IMR-90 (cell line): ENCODE data around the gene PBX3. TPM values are rescaled to one million over a fixed set of nuclear protein-coding genes. Genes with fewer than 3 reads are reported as not detected.

Experiments used
- ATAC-seq: fragments of 200-7000 bp; cut with Tn5 transposase; 2 replicates; pipeline ENCODE4 v1.9.1; 2020; ENCODE audit warnings: low read depth, mild to moderate bottlenecking, moderate library complexity
- BruUV-seq: library from RNA; stranded (reverse); fragments of 400-500 nt; replicated peaks from 2 replicates; lab custom pipeline; 2021; lab: Mats Ljungman, UMichigan
- CTCF ChIA-PET: fragments of 300-600 bp; formaldehyde crosslinking; extraction: SDS; loops from one replicate; lab custom pipeline; 2021; ENCODE audit warnings: antibody characterized with exemption; lab: Yijun Ruan, JAX
- POLR2A ChIA-PET: fragments of 300-600 bp; sonication (Branson Sonifier 250); formaldehyde crosslinking; loops from one replicate; lab custom pipeline; 2022; ENCODE audit warnings: antibody characterized with exemption; ENCODE audit not compliant: unreplicated experiment; lab: Charles Lee
- DNase-seq: peaks from one replicate; pipeline ENCODE4 v3.0.0; 2013
- H2AFZ ChIP-seq: replicated peaks from 2 replicates; pipeline ENCODE3; 2013; ENCODE audit warnings: low read length, mild to moderate bottlenecking; ENCODE audit not compliant: poor library complexity
- H2AK5ac ChIP-seq: 2 replicates; pipeline ENCODE4 v1.6.1; 2013; ENCODE audit warnings: low read depth, low read length, inconsistent platforms
- H2AK9ac ChIP-seq: replicated peaks from 2 replicates; pipeline ENCODE3; 2013; ENCODE audit warnings: mild to moderate bottlenecking, low read depth, low read length, moderate library complexity; ENCODE audit not compliant: poor library complexity
- H2BK120ac ChIP-seq: 2 replicates; pipeline ENCODE4 v1.6.1; 2013; ENCODE audit warnings: low read depth, low read length, inconsistent platforms
- H2BK15ac ChIP-seq: 3 replicates; pipeline ENCODE4 v1.6.1; 2013; ENCODE audit warnings: low read depth, low read length, inconsistent platforms
- H2BK20ac ChIP-seq: 2 replicates; pipeline ENCODE4 v1.6.1; 2013; ENCODE audit warnings: low read depth, mild to moderate bottlenecking, inconsistent platforms, low read length, moderate library complexity
- H2BK5ac ChIP-seq: 2 replicates; pipeline ENCODE4 v1.6.1; 2013; ENCODE audit warnings: mild to moderate bottlenecking, low read depth, low read length, inconsistent platforms; ENCODE audit not compliant: poor library complexity, severe bottlenecking
- H3K14ac ChIP-seq: replicated peaks from 2 replicates; pipeline ENCODE4 v1.6.1; 2013; ENCODE audit warnings: low read depth, low read length, inconsistent platforms
- H3K18ac ChIP-seq: 2 replicates; pipeline ENCODE4 v1.6.1; 2013; ENCODE audit warnings: low read depth, low read length, control low read depth
- H3K23ac ChIP-seq: 2 replicates; pipeline ENCODE4 v1.6.1; 2013; ENCODE audit warnings: low read depth, low read length, inconsistent platforms
- H3K27ac ChIP-seq: 2 replicates; pipeline ENCODE4 v1.5.1; 2013; ENCODE audit warnings: mild to moderate bottlenecking, control low read depth, low read length; ENCODE audit not compliant: insufficient read depth
- H3K27me3 ChIP-seq: 2 replicates; pipeline ENCODE4 v1.6.1; 2013; ENCODE audit warnings: low read length; ENCODE audit not compliant: control insufficient read depth, insufficient read depth
- H3K36me3 ChIP-seq: 2 replicates; pipeline ENCODE4 v1.6.1; 2013; ENCODE audit warnings: low read length, mixed read lengths; ENCODE audit not compliant: control insufficient read depth, insufficient read depth
- H3K4ac ChIP-seq: 2 replicates; pipeline ENCODE4 v1.6.1; 2013; ENCODE audit warnings: low read depth, low read length, inconsistent platforms
- H3K4me1 ChIP-seq: 2 replicates; pipeline ENCODE4 v1.6.1; 2013; ENCODE audit warnings: low read length, mixed read lengths; ENCODE audit not compliant: control insufficient read depth, insufficient read depth
- H3K4me2 ChIP-seq: 2 replicates; pipeline ENCODE4 v1.6.1; 2013; ENCODE audit warnings: low read depth, mild to moderate bottlenecking, control low read depth, low read length, moderate library complexity
- H3K4me3 ChIP-seq: 2 replicates; pipeline ENCODE4 v1.5.1; 2013; ENCODE audit warnings: low read depth, mild to moderate bottlenecking, control low read depth, low read length, moderate library complexity; ENCODE audit not compliant: insufficient read depth
- H3K56ac ChIP-seq: 2 replicates; pipeline ENCODE4 v1.6.1; 2013; ENCODE audit warnings: low read length, inconsistent platforms; ENCODE audit not compliant: insufficient read depth; ENCODE audit errors: extremely low read depth
- H3K79me1 ChIP-seq, 2 experiments: 2 replicates each; pipeline ENCODE4 v1.6.1; 2013; ENCODE audit warnings: low read length in 2 of 2, inconsistent platforms in 1 of 2, low read depth in 1 of 2
- H3K9ac ChIP-seq: 2 replicates; pipeline ENCODE4 v1.6.1; 2013; ENCODE audit warnings: low read depth, low read length, control low read depth
- H3K9me1 ChIP-seq: 2 replicates; pipeline ENCODE4 v1.6.1; 2013; ENCODE audit warnings: low read length, inconsistent platforms; ENCODE audit not compliant: insufficient read depth
- H3K9me3 ChIP-seq: 2 replicates; pipeline ENCODE4 v1.6.1; 2013; ENCODE audit warnings: low read length; ENCODE audit not compliant: control insufficient read depth, insufficient read depth
- H4K20me1 ChIP-seq: 2 replicates; pipeline ENCODE4 v1.6.1; 2013; ENCODE audit warnings: low read length, inconsistent platforms; ENCODE audit not compliant: insufficient read depth
- H4K5ac ChIP-seq: 2 replicates; pipeline ENCODE4 v1.6.1; 2013; ENCODE audit warnings: mild to moderate bottlenecking, low read depth, low read length, control low read depth
- H4K8ac ChIP-seq, 2 experiments: 2 replicates each; pipeline ENCODE4 v1.6.1; 2013; ENCODE audit warnings: low read depth in 2 of 2, low read length in 2 of 2, control low read depth in 1 of 2, inconsistent platforms in 1 of 2
- H4K91ac ChIP-seq: 2 replicates; pipeline ENCODE4 v1.6.1; 2013; ENCODE audit warnings: low read depth, low read length, inconsistent platforms; ENCODE audit not compliant: insufficient read depth
- BHLHE40 ChIP-seq: fragments of 150-350 bp; IDR thresholded peaks from 2 replicates; pipeline ENCODE4 v1.6.1; 2016; ENCODE audit warnings: mild to moderate bottlenecking, low read depth, low read length
- CEBPB ChIP-seq: IDR thresholded peaks from 2 replicates; pipeline ENCODE4 v1.6.1; 2012; ENCODE audit warnings: low read depth, low read length, improper control_type of control experiment
- CHD1 ChIP-seq: IDR thresholded peaks from 2 replicates; pipeline ENCODE4 v1.6.1; 2012; ENCODE audit warnings: low read depth, low read length, improper control_type of control experiment
- MAFK ChIP-seq: IDR thresholded peaks from 2 replicates; pipeline ENCODE4 v1.6.1; 2012; ENCODE audit warnings: low read depth, low read length, improper control_type of control experiment
- MAZ ChIP-seq: IDR thresholded peaks from 2 replicates; pipeline ENCODE4 v1.6.1; 2012; ENCODE audit warnings: low read depth, mild to moderate bottlenecking, low read length, improper control_type of control experiment, moderate library complexity, borderline replicate concordance
- MXI1 ChIP-seq: IDR thresholded peaks from 2 replicates; pipeline ENCODE4 v1.6.1; 2012; ENCODE audit warnings: low read depth, mild to moderate bottlenecking, low read length, moderate library complexity, borderline replicate concordance
- NFE2L2 ChIP-seq: fragments of 150-350 bp; IDR thresholded peaks from 2 replicates; pipeline ENCODE4 v1.6.1; 2016; ENCODE audit warnings: low read depth, mild to moderate bottlenecking, low read length
- POLR2A ChIP-seq: IDR thresholded peaks from 2 replicates; pipeline ENCODE4 v1.6.1; 2012; ENCODE audit warnings: mild to moderate bottlenecking, low read depth, low read length
- RAD21 ChIP-seq: IDR thresholded peaks from 2 replicates; pipeline ENCODE4 v1.6.1; 2012; ENCODE audit warnings: low read length, improper control_type of control experiment
- RCOR1 ChIP-seq: IDR thresholded peaks from 2 replicates; pipeline ENCODE4 v1.6.1; 2012; ENCODE audit warnings: mild to moderate bottlenecking, low read length, improper control_type of control experiment; ENCODE audit not compliant: insufficient replicate concordance
- RFX5 ChIP-seq: IDR thresholded peaks from 2 replicates; pipeline ENCODE4 v1.8.0; 2012; ENCODE audit warnings: low read depth, mild to moderate bottlenecking, low read length, moderate library complexity
- SMC3 ChIP-seq: fragments of 150-350 bp; IDR thresholded peaks from 2 replicates; pipeline ENCODE4 v1.6.1; 2016; ENCODE audit warnings: low read depth, mild to moderate bottlenecking, antibody characterized with exemption, low read length, moderate library complexity
- WGBS, 2 experiments: methylation state at CpG; one replicate each; pipeline versions ENCODE4 v1.1.5 to v1.1.7; 2013; ENCODE audit warnings: missing lambda C conversion rate in 2 of 2; ENCODE audit not compliant: insufficient read length in 1 of 2; ENCODE audit errors: extremely low coverage in 2 of 2; 5-methylcytosine and 5-hydroxymethylcytosine counted together
- dilution Hi-C: fragments of 300-500 bp; cut with HindIII; formaldehyde crosslinking; loops from one replicate; pipeline ENCODE4 v1.14.3; 2018; ENCODE audit warnings: low sequenced_read_pairs; ENCODE audit not compliant: unreplicated experiment
- in situ Hi-C: fragments of 300-500 bp; cut with MboI; formaldehyde crosslinking; loops from 3 replicates; pipeline ENCODE4 v1.14.3; 2019; ENCODE audit warnings: low sequenced_read_pairs, inconsistent platforms, mixed read lengths
- intact Hi-C: fragments of 100-400 bp; cut with micrococcal nuclease; formaldehyde crosslinking; loops from 2 replicates; pipeline ENCODE4 v1.10.0; 2022
- polyA plus RNA-seq, 3 experiments: library from polyadenylated mRNA; depleted of rRNA; stranded (reverse); fragments of >200 nt; gene quantifications; 2 replicates each; pipeline ENCODE4 v1.2.3, GENCODE V29; 2012; ENCODE audit warnings: low replicate concordance in 1 of 3
- total RNA-seq: library from RNA; depleted of rRNA; stranded (reverse); fragments of >200 nt; gene quantifications from 2 replicates; pipeline ENCODE4 v1.2.3, GENCODE V29; 2012
- TF ChIP-seq, protein P1 (sequence below): fragments of 150-350 bp; IDR thresholded peaks from 2 replicates; pipeline ENCODE4 v1.6.1; 2017; ENCODE audit warnings: mild to moderate bottlenecking, antibody characterized with exemption, low read length, low read depth
- TF ChIP-seq, protein P2 (sequence below): fragments of 150-350 bp; IDR thresholded peaks from 2 replicates; pipeline ENCODE4 v1.6.1; 2016; ENCODE audit warnings: low read depth, mild to moderate bottlenecking, low read length, moderate library complexity, borderline replicate concordance
- TF ChIP-seq, protein P3 (sequence below): conservative IDR thresholded peaks from 2 replicates; pipeline ENCODE4 v1.5.1; 2012; ENCODE audit warnings: mild to moderate bottlenecking, low read depth, low read length, improper control_type of control experiment

Gene PBX3
- total and polyA plus RNA-seq, 2 of the 4 experiments (the other 2 are of a cell fraction): 12.0 to 15.6 TPM

- intact Hi-C loops: loop anchor here (5.0 kb wide), 1 partner anchor 83 kb away; no protein-coding TSS in a partner anchor
- TF ChIP-seq, protein P1, sequence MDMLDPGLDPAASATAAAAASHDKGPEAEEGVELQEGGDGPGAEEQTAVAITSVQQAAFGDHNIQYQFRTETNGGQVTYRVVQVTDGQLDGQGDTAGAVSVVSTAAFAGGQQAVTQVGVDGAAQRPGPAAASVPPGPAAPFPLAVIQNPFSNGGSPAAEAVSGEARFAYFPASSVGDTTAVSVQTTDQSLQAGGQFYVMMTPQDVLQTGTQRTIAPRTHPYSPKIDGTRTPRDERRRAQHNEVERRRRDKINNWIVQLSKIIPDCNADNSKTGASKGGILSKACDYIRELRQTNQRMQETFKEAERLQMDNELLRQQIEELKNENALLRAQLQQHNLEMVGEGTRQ: no peak
- TF ChIP-seq MAFK (no peak), CHD1 (no peak), NFE2L2 (no peak), RAD21 (no peak), SMC3 (no peak), CEBPB (no peak), POLR2A (no peak), RCOR1 (no peak), BHLHE40 (no peak), MAZ (no peak), RFX5 (no peak), MXI1 (no peak)
- TF ChIP-seq, protein P2, sequence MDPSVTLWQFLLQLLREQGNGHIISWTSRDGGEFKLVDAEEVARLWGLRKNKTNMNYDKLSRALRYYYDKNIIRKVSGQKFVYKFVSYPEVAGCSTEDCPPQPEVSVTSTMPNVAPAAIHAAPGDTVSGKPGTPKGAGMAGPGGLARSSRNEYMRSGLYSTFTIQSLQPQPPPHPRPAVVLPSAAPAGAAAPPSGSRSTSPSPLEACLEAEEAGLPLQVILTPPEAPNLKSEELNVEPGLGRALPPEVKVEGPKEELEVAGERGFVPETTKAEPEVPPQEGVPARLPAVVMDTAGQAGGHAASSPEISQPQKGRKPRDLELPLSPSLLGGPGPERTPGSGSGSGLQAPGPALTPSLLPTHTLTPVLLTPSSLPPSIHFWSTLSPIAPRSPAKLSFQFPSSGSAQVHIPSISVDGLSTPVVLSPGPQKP: no peak
- TF ChIP-seq, protein P3, sequence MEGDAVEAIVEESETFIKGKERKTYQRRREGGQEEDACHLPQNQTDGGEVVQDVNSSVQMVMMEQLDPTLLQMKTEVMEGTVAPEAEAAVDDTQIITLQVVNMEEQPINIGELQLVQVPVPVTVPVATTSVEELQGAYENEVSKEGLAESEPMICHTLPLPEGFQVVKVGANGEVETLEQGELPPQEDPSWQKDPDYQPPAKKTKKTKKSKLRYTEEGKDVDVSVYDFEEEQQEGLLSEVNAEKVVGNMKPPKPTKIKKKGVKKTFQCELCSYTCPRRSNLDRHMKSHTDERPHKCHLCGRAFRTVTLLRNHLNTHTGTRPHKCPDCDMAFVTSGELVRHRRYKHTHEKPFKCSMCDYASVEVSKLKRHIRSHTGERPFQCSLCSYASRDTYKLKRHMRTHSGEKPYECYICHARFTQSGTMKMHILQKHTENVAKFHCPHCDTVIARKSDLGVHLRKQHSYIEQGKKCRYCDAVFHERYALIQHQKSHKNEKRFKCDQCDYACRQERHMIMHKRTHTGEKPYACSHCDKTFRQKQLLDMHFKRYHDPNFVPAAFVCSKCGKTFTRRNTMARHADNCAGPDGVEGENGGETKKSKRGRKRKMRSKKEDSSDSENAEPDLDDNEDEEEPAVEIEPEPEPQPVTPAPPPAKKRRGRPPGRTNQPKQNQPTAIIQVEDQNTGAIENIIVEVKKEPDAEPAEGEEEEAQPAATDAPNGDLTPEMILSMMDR: no peak
- ChIA-PET CTCF (interaction anchor here (1.1 kb wide), 1 partner anchor 9 kb away, joined by 3 read pairs; no protein-coding TSS in a partner anchor), POLR2A (no interaction called here)
- H4K8ac ChIP-seq: peak overlapping the region in 1 of 2 experiments; percentile 6; a peak in 1 of 4 replicates
- peak overlapping the region; percentile 96 for H3K4me2 ChIP-seq
- H2BK120ac ChIP-seq: no peak overlapping the region
- H3K23ac ChIP-seq: no peak overlapping the region
- 0 out of 2 replicates have a peak overlapping the region, but pooled peaks have one; percentile 48 for H3K9ac ChIP-seq
- H3K36me3 ChIP-seq: peaks cover 2% of the 10 kb centered on the region; the same call in 1 of the 2 replicates
- H3K9me1 ChIP-seq: peaks cover 4% of the 10 kb centered on the region
- no peaks in the 10 kb centered on the region for H3K27me3 ChIP-seq
- no peak overlapping the region for H2BK5ac ChIP-seq
- H3K9me3 ChIP-seq: no peaks in the 10 kb centered on the region
- H4K91ac ChIP-seq: no peak overlapping the region
- no peak overlapping the region for H3K14ac ChIP-seq
- H2AFZ ChIP-seq: peak overlapping the region; percentile 6
- 0 out of 2 replicates have a peak overlapping the region, but pooled peaks have one; percentile 1 for H2BK20ac ChIP-seq
- H3K4me3 ChIP-seq: peak overlapping the region; percentile 35; the same call in 1 of the 2 replicates
- no peak overlapping the region for H3K18ac ChIP-seq
- H2AK5ac ChIP-seq: 0 out of 2 replicates have a peak overlapping the region, but pooled peaks have one; percentile 7
- no TSS peak for BruUV-seq
- WGBS, 2 experiments: 38% methylated on average over 4 of the region's 7 CpGs; no CpG with 5 or more reads in 1 of the 2 experiments
- H4K5ac ChIP-seq: no peak overlapping the region
- dilution Hi-C loops: no loop called here
- no peak overlapping the region for H2AK9ac ChIP-seq
- no peak overlapping the region for H3K27ac ChIP-seq
- H3K4me1 ChIP-seq: peaks cover 10% of the 10 kb centered on the region
- in situ Hi-C loops: no loop called here
- no peak overlapping the region for H2BK15ac ChIP-seq
- peaks cover 22 to 34% of the 10 kb centered on the region in 2 experiments for H3K79me1 ChIP-seq
- no peak overlapping the region; the same call in 1 of the 2 replicates for H3K4ac ChIP-seq
- peaks cover 3% of the 10 kb centered on the region; the same call in 1 of the 2 replicates for H4K20me1 ChIP-seq
- ATAC-seq (no peak), DNase-seq (no peak)
- H3K56ac ChIP-seq: no peak overlapping the region; the same call in 1 of the 2 replicates
Observed at GRCh38 chr9:125759764-125760129, 12.6 kb downstream of the PBX3 start.
